GM10847 (cell line): ENCODE data around the gene SLX9.

ENCODE experiments used
- POLR2A ChIP-seq: IDR thresholded peaks from 2 replicates; pipeline ENCODE4 v1.6.1; 2011; ENCODE audit not compliant: insufficient read length; ENCODE audit errors: extremely low read depth

SLX9 gene

DNA sequence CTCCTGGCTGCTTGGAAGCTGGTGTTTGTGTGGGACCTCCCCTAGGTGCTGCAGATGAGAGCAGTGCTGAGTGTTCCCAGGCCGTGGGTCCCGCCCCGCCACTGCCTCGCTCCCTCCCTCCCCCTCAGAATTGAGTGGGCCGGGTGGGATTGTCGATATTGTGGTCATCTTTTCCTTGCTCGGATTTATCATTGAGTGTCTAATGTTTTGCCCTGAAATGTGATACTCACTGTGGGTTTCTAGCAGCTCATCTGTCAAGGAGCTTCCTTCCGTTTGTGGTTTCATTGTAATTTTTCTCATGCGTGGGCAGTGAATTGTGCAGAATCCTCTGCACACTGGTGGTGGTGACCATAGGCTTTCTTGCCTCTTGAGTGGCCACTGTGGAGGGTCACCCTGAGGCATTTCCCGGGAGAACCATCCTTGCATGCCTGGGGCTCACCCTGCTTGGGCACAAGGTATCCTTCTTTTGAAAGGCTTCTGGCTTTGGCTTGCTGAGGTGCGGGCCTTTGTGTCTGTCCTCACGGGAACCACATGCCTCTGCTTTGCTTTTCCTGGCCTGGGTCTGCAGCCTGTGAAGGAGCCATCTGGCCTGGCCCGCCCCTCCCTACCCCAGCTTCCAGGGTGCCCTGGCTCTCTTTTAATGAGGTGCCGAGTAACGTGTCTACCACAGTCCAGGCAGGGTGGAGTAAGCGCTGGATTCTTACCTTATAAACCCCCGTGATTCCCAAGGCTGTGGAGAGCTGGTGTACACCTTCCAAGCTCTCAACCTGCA, 25.6 kb downstream of the SLX9 start:
- TF ChIP-seq POLR2A = no peak

DNA sequence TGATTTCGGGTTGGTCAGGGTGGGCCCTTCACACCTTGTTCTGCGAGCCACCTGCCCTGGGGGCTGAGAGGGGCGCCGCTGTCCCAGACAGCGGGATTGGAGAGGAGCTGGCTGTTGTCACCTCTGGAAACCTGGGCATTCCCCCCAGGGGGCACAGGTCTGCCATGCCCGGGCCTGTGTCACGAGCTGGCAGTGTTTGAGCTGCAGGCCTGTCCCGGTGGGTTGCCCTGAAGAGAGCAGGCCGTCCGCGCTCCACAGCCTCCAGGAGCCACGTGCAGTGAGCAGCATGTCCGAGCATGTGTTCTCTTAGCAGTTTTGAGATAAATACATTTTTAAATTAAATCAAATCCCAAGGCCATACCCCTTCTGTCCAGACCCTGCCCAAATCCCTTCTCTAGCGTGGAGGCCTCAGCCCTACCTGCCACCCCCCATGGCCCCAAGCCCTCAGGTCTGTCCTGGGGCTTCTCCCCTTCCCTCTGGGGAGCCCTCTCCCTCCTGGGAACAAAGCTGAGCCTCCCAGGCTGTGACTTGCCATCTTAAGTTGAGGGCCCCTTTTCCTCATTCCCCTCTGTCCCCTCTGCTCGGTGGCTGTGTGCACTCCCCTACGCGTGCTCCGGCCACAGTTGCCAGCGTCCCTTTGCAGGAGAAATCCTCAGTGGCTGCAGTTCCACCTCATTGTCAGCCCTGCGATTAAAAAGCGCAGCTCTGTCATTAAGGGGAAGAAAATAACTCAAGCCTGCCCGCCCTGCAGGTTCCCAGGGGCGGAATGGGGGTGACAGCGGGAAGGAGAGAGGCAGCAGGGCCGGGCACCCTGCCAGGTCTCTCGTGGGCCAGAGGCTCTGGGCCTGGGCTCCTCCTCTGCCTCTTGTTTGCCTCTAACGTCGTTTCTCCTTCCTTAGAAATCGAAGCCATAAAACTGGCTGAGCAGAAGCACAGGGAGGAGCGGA, 26.6 kb downstream of the SLX9 start:
- TF ChIP-seq POLR2A = no peak

DNA sequence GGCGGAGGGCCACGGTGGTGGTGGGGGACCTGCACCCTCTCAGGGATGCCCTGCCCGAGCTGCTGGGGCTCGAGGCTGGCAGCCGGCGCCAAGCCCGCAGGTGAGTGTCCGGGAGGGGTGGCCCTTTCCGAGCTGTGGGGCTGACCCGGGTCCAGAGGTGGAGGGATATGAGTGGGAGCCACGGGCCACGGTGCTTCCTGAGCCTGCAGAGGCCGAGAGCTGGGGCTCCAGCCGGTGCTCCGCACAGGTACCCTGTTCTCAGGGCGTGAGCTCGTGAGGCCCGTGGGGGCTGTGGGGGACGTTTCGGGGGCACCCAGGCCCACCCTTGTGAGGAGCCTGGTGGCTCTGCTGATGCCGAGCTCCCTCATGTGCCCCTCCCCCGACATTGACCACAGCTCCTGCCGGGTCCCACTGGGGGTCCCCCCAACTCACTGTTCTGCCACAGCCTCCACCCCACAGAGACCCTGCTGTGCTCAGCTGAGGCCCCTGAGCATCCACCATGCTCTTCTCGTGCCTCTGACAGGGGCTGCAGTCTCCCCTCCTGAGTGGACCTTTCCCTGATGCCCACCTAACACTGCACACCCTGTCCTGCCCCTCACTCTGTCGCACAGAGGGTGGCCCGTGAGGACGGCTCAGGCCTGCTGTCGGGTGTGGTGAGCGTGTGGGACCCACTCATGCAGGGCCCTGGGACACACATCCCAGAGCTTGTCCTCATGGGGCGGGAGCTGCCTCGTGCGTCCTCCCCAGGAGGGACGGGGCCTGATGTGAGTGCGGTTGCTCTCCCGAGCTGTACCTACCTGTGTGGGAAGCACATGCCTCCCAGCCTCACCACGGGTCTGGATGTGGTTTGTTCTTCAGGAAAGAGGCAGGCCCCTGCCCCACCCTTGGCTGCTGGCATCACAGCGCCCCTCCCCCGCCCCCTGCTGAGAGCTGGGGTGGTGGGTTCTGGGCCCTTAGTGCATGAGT, 27.5 kb downstream of the SLX9 start:
- no peak for TF ChIP-seq POLR2A

DNA sequence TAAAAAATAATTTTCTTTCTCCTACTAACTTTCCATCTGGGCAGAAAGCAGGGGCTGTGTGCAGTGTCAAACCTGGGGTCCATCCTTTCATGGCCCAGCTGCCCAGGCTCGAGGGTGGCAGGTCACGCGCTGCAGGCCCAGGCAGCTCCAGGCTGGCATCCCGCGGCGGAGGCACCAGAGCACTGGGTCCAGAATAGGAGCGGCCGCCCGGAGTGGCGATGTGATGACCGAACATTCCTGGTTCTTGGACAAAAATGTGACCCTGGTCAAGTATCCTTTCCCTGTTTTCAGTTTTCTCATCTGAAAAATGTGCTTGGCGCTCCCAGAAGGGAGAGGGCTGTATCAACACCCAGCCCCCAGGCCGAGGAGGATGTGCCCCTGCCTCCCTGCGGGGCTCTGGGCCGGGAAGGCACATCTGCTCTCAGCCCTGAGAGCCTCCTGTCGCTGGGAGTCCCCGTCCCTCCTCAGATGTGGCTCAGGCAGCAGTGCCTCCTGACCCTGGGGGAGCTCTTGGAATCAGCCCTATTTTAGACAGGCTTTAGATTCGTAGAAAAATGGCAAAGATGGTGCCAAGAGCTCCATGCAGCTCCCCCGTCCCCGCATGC, 29.3 kb downstream of the SLX9 start:
- TF ChIP-seq POLR2A = no peak

DNA sequence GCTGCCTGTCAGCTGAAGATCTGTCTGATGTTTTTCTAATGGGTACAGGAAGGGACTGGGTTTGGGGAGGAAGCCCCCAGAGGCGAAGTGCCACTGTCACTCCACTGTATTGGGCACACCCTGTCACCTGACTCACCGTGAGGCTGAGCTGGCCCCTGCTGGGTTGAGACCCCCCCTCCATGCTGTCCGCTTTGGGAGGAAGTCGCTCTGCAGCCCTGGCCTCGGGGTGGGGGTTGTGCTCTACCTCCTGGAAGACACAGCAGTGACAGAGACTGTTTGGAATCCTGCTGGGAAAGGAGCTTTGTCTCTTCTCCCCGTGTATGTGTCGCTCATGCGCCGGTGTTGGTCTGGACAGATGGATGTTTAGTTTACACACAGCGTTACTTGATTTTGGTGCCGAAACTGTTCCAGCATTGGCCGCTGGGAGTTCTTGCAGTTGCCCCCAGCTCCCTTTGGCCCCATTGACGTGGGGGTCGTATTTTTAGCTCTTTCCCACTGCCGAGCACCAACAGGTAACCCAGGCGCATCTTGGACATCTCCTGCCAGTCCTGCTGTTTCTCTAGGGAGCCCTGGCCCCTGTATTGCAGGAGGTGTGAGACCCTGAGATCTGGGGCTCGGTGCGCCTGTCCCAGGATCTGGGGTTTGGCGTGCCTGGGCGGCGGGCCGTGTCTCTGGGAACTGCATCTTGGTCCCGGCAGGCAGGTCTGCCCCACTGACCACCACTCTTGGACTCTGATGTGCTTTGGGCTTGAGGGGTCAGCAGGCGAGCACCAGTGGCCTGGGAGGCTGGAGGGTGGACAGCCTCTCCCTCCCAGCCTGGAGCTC, 30.3 kb downstream of the SLX9 start:
- no peak for TF ChIP-seq POLR2A

DNA sequence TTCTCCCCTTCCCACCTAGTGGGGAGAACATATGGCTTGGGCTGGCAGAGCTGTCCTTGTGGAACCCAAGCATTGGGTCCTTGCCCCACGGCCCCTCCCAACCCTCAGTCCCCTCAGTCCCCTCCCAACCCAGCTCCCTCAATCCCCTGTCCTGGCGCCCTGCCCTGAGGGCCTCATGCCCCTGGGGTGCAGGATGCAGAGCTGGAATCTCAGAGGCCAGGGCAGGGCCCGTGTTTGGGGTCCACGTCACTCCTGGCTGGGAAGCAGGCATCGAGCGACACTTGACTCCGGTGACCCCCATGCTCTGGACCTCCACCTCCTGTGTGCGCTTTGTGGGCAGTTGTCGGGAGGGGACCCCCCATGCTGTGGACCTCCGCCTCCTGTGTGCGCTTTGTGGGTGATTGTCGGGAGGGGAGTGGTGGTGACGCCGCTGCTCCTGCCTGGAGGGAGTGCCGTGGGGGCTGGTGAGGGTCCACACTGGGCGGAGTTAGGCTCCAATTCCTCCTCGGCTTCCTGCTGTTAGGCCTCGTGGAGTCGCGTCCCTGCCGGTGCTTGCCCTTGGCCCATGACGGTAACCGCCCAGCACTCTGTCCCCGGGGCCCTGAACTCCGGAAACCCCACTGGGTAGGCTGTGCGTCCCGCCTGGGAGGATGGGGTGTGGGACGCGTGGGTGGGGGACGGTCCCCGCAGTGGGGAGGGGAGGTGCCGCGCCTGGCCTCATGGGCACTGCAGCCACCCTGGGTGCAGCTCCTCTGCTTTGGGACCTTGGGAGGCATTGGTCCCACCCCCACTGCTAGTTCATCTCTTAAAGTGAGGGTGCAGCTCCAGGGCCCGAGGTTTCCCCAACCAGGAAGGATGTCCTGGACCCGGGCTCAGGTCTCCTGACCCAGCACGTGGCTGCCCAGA, 31.2 kb downstream of the SLX9 start:
- TF ChIP-seq POLR2A = no peak

DNA sequence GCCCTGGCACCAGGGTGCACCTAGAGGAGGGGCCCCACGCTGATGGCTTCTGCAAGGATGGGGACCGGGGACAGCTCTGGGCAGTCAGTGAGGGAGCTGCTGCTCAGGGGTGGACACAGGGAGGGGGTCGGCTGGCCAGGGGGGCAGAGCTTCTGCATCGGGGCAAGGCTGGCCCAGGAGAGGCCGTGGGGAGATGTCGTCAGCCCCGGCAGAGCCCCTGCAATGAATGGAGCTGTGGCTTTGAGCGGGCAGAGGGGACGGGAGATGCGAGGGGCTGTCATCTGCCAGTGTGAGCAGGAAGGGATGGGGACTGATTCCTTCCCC, 31.8 kb downstream of the SLX9 start:
- no peak for TF ChIP-seq POLR2A

DNA sequence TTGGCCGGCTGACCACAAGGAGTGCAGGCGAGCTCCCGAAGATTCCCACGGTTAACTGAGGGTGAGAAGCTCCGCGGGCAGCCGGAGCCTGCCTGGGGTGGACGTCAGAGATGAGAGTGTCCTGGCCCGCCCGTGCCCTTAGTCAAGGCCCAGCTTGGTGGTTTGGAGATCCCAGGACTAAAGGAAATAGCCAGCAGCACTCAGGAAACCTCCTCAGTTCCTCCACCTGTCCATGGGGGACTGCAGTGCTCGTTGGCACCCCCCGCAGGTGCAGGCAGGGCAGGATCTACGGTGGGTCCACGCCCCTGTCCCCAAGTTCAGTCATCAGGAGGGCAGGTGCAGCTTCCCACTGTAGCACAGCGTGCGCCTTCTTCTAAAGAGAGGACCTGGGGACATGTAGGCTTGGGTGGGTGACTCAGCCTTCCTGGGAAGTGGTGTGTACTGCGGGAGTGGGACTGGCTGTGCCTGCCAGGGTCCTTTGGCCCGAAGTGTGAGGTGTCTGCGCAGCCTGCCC, 32.5 kb downstream of the SLX9 start:
- TF ChIP-seq POLR2A = no peak

DNA sequence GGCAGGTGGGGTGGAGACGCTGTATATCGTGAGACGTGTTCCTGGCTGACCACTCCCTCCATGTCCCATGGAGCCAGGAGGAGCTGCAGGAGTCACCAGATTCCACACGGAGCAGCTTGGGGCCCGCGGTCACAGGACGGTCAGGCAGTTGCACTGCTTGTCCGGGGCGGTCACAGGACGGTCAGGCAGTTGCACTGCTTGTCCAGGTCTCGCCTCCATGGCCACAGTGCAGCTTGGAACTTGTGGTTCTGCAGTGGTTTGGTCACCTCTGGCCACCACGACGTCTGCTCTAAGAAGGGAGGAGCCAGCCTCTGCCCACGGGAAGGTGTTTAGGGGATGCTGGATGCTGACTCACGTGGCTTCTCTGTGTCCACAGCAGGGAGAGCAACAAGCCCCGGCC, 33.0 kb downstream of the SLX9 start:
- TF ChIP-seq POLR2A = no peak

DNA sequence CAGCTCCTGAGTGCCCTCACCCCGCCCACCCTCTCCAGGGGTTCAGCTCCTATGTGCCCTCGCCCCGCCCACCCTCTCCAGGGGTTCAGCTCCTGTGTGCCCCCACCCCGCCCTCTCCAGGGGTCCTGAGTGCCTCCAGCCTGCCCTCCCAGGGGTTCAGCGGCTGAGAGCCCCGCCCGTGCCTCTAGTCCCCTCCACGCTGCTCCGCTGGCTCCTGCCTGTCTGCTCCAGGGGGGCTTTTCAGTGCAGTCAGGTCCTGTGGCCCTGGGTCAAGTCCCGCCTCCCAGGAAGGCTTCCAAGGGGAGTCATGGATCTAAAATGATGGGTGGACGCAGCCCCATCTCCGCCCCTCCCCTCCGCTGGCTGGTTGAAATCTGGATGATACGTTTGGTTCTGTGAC, 33.8 kb downstream of the SLX9 start:
- TF ChIP-seq POLR2A = no peak

DNA sequence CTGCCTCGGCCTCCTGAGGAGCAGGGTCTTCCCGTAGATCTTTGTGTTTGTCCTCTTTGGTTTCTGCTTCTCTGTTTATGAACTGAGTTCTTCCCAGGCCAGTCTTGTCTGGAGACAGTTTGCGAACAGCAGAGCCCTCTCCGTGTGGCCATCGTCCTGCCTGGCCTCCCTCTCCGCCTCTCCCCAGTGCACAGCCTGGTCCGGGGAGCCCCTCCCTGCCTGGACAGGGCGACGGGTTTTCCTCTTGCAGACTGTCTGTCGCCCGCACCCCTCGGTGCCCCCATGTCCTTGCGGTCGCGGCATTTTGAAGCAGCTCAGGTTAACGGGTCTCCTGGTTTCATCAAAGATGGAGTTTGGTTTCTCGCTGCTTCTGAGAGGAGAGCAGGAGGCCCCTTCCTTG, 34.8 kb downstream of the SLX9 start:
- TF ChIP-seq POLR2A = no peak

DNA sequence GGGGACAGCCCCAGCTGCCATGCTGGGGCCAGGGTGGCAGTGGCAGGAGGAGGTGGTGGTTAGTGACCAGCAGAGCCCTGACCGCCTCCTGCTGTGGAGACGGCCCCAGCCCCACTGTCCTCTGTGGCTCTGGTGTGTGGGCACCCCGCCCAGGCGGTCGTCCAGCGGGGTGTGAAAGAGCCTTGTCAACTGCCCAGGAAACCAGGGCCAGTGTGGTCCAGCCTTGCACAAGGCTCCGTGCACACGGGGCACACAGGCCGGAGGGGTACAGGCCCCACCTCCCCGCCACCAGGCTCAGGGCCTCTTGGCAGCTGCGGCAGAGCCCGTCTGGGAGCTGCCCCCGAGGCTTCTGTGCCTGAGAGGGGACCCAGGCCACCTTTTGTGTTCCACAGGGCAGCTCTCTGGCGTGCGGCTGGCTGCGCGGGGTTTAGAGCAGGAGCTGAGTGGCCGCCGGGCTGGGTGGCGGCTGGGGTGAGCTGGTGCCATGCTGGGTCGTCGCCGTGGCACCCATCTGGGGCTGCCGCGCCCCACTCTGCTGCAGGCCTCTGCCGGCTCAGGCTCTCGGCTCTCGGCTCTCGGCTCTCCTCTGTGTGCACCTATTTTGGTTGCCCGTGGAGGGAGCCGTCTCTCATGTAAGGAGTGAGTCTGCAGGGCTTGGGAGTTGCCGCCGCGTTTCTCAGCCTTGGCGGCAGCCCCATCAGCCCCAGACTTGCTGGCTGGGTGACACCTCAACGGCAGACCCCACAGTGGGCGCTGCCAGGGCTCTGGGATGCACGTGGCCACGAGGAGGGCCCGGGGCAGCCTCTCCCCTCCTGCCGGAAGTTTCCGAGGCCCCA, 36.1 kb downstream of the SLX9 start:
- no peak for TF ChIP-seq POLR2A
